Suprapubic skin (tissue), 4 donors: ENCODE measurements around the gene CD160. TPM values are rescaled to one million over a fixed set of nuclear protein-coding genes. Genes with fewer than 3 reads are reported as not detected.

Experiments
- DNase-seq, 2 donors: peaks; one replicate each; pipeline ENCODE4 v3.0.0-alpha.2; 2019; ENCODE audit warnings: low spot score in 2 of 2
- H3K27ac ChIP-seq: fragments of 200-600 bp; sonication (generic); one replicate; pipeline ENCODE4 v1.5.1; 2019
- H3K27me3 ChIP-seq: fragments of 200-600 bp; sonication (generic); one replicate; pipeline ENCODE4 v1.5.1; 2019
- H3K36me3 ChIP-seq: fragments of 200-600 bp; sonication (generic); one replicate; pipeline ENCODE4 v1.5.1; 2019
- H3K4me1 ChIP-seq: fragments of 200-600 bp; sonication (generic); one replicate; pipeline ENCODE4 v1.5.1; 2019
- H3K4me3 ChIP-seq: fragments of 200-600 bp; sonication (generic); one replicate; pipeline ENCODE4 v1.5.1; 2019; ENCODE audit warnings: mild to moderate bottlenecking
- H3K9me3 ChIP-seq: fragments of 200-600 bp; sonication (generic); one replicate; pipeline ENCODE4 v1.5.1; 2019
- EP300 ChIP-seq: sonication (generic); formaldehyde crosslinking; IDR thresholded peaks from one replicate; pipeline ENCODE4 v1.6.1; 2017; ENCODE audit warnings: antibody characterized with exemption
- POLR2A ChIP-seq, 2 donors: fragments of 450-650 bp; IDR thresholded peaks; one replicate each; pipeline ENCODE4 v1.6.1; 2017; ENCODE audit warnings: antibody characterized with exemption in 2 of 2, mild to moderate bottlenecking in 2 of 2, moderate library complexity in 2 of 2
- POLR2AphosphoS5 ChIP-seq, 3 donors: sonication (generic); formaldehyde crosslinking; IDR thresholded peaks; one replicate each; pipeline ENCODE4 v1.6.1; 2017; ENCODE audit warnings: antibody characterized with exemption in 3 of 3
- WGBS: methylation state at CpG from one replicate; pipeline ENCODE4 v1.1.5; 2018; 5-methylcytosine and 5-hydroxymethylcytosine counted together
- total RNA-seq, 4 donors: library from RNA; depleted of rRNA; stranded (reverse); fragments of >200 nt; gene quantifications; one replicate each; pipeline ENCODE4 v1.1.0, GENCODE V29; 2016
- TF ChIP-seq, protein P1 (sequence below), 2 donors: fragments of 200-600 bp in 1 of 2; fragments of 450-650 bp in 1 of 2; sonication (generic) in 1 of 2; IDR thresholded peaks; one replicate each; pipeline ENCODE4 v1.5.1; 2016 to 2019; ENCODE audit warnings: antibody characterized with exemption in 2 of 2, mild to moderate bottlenecking in 1 of 2, moderate library complexity in 1 of 2

CD160 gene
- total RNA-seq, 4 donors from 2014 or later, result not detected

DNA sequence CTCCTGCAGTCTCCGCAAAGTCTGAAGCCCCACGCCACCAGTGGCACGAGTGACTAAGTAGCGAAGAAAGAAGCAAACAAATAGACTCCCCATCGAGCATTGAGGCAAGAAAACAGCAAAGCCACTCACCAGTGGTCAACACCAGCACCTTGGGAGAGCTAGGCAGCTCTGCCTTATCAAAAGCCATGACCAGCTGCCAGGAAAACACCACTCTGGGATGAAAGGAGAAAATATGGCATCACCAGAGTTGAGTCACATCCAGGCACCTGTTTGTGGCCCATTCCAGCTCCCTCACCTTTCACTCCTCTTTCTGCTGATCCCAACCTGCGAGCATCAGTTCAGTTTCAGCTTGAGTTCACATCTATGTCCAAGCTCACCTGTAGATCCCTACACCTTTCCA lies 29.4 kb upstream of the CD160 start:
- TF ChIP-seq, protein P1, sequence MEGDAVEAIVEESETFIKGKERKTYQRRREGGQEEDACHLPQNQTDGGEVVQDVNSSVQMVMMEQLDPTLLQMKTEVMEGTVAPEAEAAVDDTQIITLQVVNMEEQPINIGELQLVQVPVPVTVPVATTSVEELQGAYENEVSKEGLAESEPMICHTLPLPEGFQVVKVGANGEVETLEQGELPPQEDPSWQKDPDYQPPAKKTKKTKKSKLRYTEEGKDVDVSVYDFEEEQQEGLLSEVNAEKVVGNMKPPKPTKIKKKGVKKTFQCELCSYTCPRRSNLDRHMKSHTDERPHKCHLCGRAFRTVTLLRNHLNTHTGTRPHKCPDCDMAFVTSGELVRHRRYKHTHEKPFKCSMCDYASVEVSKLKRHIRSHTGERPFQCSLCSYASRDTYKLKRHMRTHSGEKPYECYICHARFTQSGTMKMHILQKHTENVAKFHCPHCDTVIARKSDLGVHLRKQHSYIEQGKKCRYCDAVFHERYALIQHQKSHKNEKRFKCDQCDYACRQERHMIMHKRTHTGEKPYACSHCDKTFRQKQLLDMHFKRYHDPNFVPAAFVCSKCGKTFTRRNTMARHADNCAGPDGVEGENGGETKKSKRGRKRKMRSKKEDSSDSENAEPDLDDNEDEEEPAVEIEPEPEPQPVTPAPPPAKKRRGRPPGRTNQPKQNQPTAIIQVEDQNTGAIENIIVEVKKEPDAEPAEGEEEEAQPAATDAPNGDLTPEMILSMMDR (IDR thresholded peaks at IDR 0.05), result no peak
- TF ChIP-seq POLR2A (IDR thresholded peaks at IDR 0.05) (no peak), POLR2AphosphoS5 (IDR thresholded peaks at IDR 0.05) (no peak), EP300 (no peak)
- 98% methylated on average over 6 of the region's 6 CpGs for WGBS
- H3K9me3 ChIP-seq, result no peaks in the 10 kb centered on the region

DNA sequence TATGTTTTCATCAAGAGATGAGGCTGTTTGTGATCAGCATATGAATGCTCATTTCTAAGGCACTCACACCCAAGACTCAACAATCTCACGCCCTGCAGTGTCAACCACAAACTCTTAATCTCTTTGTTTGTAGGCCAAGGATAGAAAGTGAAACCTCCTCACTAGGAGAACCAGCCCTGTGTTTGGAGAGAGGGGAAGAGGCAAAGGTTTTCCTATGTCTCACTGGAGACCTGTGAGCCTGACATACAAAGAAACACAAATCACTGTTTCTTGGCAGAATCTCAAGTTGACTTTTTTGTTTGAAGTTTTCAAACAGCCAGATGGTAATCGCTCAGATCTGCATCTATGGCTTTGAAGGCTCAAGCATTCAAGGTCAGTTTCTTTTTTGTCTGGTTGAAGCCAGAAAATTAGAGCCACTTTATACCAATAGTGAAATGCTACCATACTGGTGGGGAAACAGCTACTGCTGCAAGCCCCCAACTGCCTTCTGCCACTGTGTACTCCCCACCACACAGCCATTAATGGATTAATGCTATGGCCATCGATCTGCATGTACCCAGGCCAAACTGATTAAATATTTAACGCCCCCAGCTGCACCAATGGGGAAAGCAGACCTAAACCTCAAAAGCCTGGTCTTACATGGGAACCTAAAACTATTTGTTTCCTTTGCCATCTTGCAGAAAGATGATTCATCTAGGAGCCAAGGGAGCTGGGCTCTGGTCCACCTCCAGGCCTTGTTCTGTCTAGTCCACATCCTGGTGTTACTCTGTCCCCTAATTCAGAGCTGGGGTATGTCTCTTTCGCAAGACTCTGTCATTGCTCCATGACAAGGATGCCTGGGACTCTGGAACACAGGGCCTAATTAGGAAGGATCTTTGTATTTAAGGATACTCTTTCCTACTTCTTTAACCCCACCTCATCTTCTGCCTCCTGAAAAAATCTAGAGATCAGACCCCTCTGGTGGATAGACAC lies 28.4 kb upstream of the CD160 start:
- TF ChIP-seq, protein P1 (IDR thresholded peaks at IDR 0.05), result no peak
- TF ChIP-seq EP300 (no peak), POLR2AphosphoS5 (IDR thresholded peaks at IDR 0.05) (no peak), POLR2A (IDR thresholded peaks at IDR 0.05) (no peak)
- no peak for DNase-seq
- WGBS, result 55% methylated on average over 5 of the region's 5 CpGs

More for the DNA sequence above, 29.4 kb upstream of the CD160 start:
- no peak overlapping the region for H3K27ac ChIP-seq
- H3K4me1 ChIP-seq, result peaks cover 7% of the 10 kb centered on the region
- H3K36me3 ChIP-seq, result no peaks in the 10 kb centered on the region
- H3K27me3 ChIP-seq, result no peaks in the 10 kb centered on the region
- no peak for DNase-seq
- H3K4me3 ChIP-seq, result no peak overlapping the region

DNA sequence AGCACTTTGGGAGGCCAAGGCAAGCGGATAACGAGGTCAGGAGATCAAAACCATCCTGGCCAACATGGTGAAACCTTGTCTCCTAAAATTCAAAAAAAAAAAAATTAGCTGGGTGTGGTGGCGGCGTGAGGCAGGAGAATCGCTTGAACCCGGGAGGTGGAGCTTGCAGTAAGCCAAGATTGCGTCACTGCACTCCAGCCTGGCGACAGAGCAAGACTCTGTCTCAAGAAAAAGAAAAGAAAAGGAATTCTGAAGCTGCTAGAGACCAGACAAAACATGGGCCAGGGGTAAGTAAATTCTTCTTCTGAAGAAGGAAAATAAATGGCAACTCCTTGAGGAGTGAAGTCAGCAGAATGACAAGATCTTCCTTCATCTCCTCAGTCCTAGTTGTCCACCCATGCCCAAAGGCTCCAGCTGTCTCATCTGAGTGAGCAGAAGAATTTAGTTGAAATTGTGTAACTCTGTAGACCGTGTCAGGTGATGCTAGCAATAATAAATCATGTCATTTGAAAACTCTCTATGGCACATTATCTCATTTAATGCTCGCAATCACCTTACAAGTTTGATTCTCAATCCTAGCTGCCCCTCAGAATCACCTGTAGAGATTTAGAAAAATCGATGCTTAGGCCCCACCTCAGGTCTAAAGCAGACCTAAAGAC lies 26.4 kb upstream of the CD160 start:
- DNase-seq, result no peak
- no peaks in the 10 kb centered on the region for H3K36me3 ChIP-seq
- no peak overlapping the region for H3K4me3 ChIP-seq
- H3K27me3 ChIP-seq, result peaks cover 3% of the 10 kb centered on the region
- peaks cover 7% of the 10 kb centered on the region for H3K4me1 ChIP-seq
- WGBS, result 80% methylated on average over 11 of the region's 11 CpGs
- H3K27ac ChIP-seq, result no peak overlapping the region
- TF ChIP-seq, protein P1 (IDR thresholded peaks at IDR 0.05), result no peak
- TF ChIP-seq POLR2AphosphoS5 (IDR thresholded peaks at IDR 0.05) (no peak), EP300 (no peak), POLR2A (IDR thresholded peaks at IDR 0.05) (no peak)
- no peaks in the 10 kb centered on the region for H3K9me3 ChIP-seq

More for the DNA sequence above, 28.4 kb upstream of the CD160 start:
- H3K27me3 ChIP-seq, result no peaks in the 10 kb centered on the region
- no peak overlapping the region for H3K4me3 ChIP-seq
- no peaks in the 10 kb centered on the region for H3K9me3 ChIP-seq
- no peaks in the 10 kb centered on the region for H3K36me3 ChIP-seq
- H3K27ac ChIP-seq, result no peak overlapping the region
- H3K4me1 ChIP-seq, result peaks cover 7% of the 10 kb centered on the region

DNA sequence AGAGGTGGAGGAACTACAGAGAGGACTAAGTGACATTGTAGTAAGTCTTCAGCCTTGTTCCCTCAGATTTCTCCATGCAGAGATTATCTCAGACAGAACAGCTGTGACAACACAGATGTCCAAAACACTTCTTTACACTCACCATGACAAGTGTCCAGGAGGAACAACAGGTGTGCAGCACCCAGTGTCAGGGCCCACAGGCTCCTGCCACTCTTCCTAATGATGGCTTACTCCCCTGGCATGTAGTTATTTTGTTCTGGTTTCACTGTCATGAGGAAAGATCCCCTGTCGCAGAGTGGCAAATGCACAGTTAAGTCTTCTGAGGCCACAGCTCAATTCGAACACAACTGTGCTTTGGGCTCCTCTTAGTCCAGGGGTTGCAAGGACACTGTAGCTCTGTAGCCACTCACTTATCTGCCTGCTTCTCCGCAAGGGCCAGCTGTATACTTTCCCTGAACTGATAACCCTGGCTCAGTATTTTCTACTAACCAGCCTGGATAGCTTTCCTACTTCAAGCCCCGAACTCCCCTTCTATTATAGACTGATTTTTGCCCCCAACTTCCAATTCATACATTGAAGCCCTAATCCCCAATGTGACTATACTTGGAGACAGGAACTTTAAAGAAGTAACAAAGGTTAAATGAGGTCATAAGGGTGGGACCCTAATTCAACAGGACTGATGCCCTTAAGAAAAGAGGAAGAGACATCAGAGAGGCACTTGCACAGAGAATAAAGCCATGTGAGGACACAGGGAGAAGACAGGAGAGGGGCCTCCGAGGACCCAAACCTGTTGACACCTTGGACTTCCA lies 23.3 kb upstream of the CD160 start:
- Histone ChIP-seq H3K4me3 (no peak overlapping the region), H3K4me1 (peaks cover under 1% of the 10 kb centered on the region), H3K27me3 (peaks cover 3% of the 10 kb centered on the region), H3K36me3 (no peaks in the 10 kb centered on the region), H3K27ac (no peak overlapping the region), H3K9me3 (no peaks in the 10 kb centered on the region)
- TF ChIP-seq, protein P1 (IDR thresholded peaks at IDR 0.05), result no peak
- TF ChIP-seq POLR2AphosphoS5 (IDR thresholded peaks at IDR 0.05), result no peak
- no peak for TF ChIP-seq POLR2A (IDR thresholded peaks at IDR 0.05)
- TF ChIP-seq EP300, result no peak
- DNase-seq, result no peak
- 84% methylated on average over 5 of the region's 5 CpGs for WGBS
